ENCODE measurements around the gene ITCH. TPM values are rescaled to one million over a fixed set of nuclear protein-coding genes. Genes with fewer than 3 reads are reported as not detected.

Gene ITCH
- total RNA-seq, 4 donors from 2014 or later = 35.2 to 82.8 (median 65.3) TPM

DNA sequence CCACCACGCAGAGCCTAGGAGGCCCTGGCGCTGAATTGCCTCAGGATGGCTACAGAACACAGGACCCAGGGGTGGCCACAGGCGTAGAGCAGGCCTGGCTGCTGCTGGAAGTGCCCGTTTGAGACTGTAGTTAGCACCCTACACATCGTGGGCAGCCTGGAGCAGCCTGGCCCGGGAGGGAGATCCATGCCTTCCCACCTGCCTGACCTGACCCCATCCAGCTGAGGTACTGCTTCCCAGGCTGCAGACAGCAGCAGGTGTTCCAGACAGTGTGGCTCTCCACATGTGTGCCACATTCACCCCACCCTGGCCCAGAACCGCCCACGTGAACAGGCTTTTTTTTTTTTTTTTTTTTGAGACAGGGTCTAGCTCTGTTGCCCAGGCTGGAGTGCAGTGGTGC, 174.6 kb downstream of the ITCH start:
- no peak overlapping the region for H3K27ac ChIP-seq
- intact Hi-C loops (cut with DNase I; ENCODE audit: low total_unique reads) = no loop called here
- peaks cover 0 to 62% (median 18%) of the 10 kb centered on the region in 4 donors for H3K36me3 ChIP-seq
- no peak overlapping the region for H3K4me3 ChIP-seq
- in situ Hi-C loops (cut with MboI; ENCODE audit: low pct_ligation_motif_present in 1 of 4, low pct_unique_long_range_greater_than_20kb in 1 of 4, low sequenced_read_pairs in 3 of 4) = no loop called here
- WGBS, 2 donors (ENCODE audit: low coverage in 1 of 2) = 81 to 100% methylated on average over 1 to 8 of the region's 8 CpGs
- H3K27me3 ChIP-seq = no peaks in the 10 kb centered on the region
- DNase-seq = no peak
- TF ChIP-seq CTCF (IDR thresholded peaks at IDR 0.05) (no peak), POLR2A (IDR thresholded peaks at IDR 0.05) (no peak), EP300 (IDR thresholded peaks at IDR 0.05; ENCODE audit: low read depth) (no peak), POLR2AphosphoS5 (IDR thresholded peaks at IDR 0.05) (no peak)
- no peaks in the 10 kb centered on the region for H3K9me3 ChIP-seq
- no peaks in the 10 kb centered on the region for H3K4me1 ChIP-seq

DNA sequence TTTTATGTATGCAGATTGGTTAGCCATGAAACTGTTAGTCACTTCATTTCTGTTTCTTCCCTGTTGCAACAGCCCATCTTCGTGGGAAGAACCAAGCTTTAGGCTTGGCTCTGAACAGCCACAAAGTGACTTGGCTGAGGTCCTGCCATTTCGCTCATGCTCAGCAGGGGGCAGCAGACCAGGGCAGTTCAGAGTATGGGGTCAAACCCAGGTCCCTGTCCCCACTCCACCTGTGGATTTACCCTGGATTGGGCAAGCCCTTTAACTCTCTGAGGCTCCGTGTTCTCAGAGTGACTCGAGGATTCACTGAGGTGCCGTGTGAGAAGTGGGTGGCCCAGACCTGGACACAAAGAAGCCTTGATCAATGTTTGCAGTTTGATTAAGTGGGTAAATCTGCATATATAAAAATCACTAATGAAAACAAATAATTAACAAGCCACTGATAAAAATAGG, 175.6 kb downstream of the ITCH start:
- Histone ChIP-seq H3K27me3 (no peaks in the 10 kb centered on the region), H3K36me3 (peaks cover 0 to 59% (median 15%) of the 10 kb centered on the region in 4 donors), H3K4me1 (peaks cover 0 to 10% (median 2%) of the 10 kb centered on the region in 4 donors), H3K27ac (no peak overlapping the region), H3K9me3 (no peaks in the 10 kb centered on the region), H3K4me3 (no peak overlapping the region)
- peak; percentile 55 for DNase-seq
- in situ Hi-C loops (cut with MboI; ENCODE audit: low pct_ligation_motif_present in 1 of 4, low pct_unique_long_range_greater_than_20kb in 1 of 4, low sequenced_read_pairs in 3 of 4) (no loop called here), intact Hi-C loops (cut with DNase I; ENCODE audit: low total_unique reads) (no loop called here)
- WGBS, 2 donors (ENCODE audit: low coverage in 1 of 2) = 38 to 47% methylated on average over 3 to 5 of the region's 5 CpGs
- TF ChIP-seq CTCF (IDR thresholded peaks at IDR 0.05) = peak; percentile 71 to 80 (median 76)
- TF ChIP-seq POLR2A (IDR thresholded peaks at IDR 0.05) = no peak
- TF ChIP-seq EP300 (IDR thresholded peaks at IDR 0.05; ENCODE audit: low read depth) = no peak

DNA sequence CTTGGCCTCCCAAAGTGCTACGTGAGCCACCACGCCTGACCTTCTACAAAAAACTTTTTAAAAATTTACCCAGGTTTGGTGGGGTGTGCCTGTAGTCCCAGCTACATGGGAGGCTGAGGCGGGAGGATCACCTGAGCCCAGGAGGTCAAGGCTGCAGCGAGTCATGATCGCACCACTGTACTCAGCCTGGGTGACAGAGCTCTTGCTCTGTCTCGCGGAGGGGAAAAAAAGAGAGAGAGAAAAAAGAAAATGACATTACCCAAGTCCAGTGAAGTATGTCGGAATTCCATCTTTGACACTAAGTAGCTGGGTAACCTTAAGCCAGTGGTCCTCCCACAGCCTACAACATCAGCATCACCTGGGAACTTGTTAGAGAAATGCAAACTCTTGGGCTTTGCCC, 176.7 kb downstream of the ITCH start:
- no peak for DNase-seq
- H3K9me3 ChIP-seq = no peaks in the 10 kb centered on the region

DNA sequence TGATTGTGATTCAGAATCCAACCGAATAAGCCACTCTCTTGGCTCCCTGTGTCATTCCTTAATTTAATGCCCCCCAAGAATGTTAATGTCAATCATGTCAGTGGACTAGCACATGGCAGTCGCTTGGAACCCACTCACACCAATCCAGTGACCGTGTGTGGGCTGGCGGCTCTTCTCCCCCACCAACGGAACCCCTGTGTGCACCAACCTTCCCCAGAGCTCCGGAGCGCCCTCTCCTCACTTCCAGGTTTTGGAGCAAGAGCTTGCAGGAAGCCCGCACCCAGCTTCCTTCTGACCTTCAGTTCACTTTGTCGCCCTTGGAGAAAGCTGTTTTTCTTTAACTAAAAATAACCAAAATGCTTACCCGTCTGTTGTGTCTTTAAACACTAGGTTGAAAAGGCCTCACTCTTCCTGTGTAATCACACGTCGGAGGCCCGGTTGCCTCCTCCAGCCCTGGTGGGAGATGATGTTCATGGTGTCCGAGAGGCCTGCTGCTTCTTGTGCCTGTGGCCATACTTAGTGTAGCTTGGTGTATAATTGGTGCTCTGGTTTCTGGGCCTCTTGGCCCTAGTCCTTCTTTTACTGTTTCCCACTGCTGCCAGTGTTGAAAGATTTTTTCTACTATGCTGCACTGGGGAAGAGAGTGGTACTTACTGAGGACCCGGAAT, 177.7 kb downstream of the ITCH start:
- no peaks in the 10 kb centered on the region for H3K27me3 ChIP-seq
- in situ Hi-C loops (cut with MboI; ENCODE audit: low pct_ligation_motif_present in 1 of 4, low pct_unique_long_range_greater_than_20kb in 1 of 4, low sequenced_read_pairs in 3 of 4) = no loop called here
- no peak for DNase-seq
- no peaks in the 10 kb centered on the region for H3K9me3 ChIP-seq
- peaks cover 0 to 42% (median 9%) of the 10 kb centered on the region in 4 donors for H3K36me3 ChIP-seq
- WGBS, 2 donors (ENCODE audit: low coverage in 1 of 2) = 87 to 89% methylated on average over 5 to 15 of the region's 15 CpGs
- H3K27ac ChIP-seq = no peak overlapping the region
- H3K4me1 ChIP-seq = peaks cover 0 to 20% (median 10%) of the 10 kb centered on the region in 4 donors
- intact Hi-C loops (cut with DNase I; ENCODE audit: low total_unique reads) = no loop called here
- TF ChIP-seq POLR2A (IDR thresholded peaks at IDR 0.05) (no peak), CTCF (IDR thresholded peaks at IDR 0.05) (no peak)
- no peak overlapping the region for H3K4me3 ChIP-seq

More for the DNA sequence above, 176.7 kb downstream of the ITCH start:
- H3K27ac ChIP-seq = no peak overlapping the region
- H3K27me3 ChIP-seq = no peaks in the 10 kb centered on the region
- H3K4me3 ChIP-seq = no peak overlapping the region
- 96 to 97% methylated on average over 6 to 8 of the region's 8 CpGs for WGBS, 2 donors (ENCODE audit: low coverage in 1 of 2)
- TF ChIP-seq POLR2AphosphoS5 (IDR thresholded peaks at IDR 0.05) = no peak
- no peak for TF ChIP-seq CTCF (IDR thresholded peaks at IDR 0.05)
- TF ChIP-seq POLR2A (IDR thresholded peaks at IDR 0.05) = no peak
- TF ChIP-seq EP300 (IDR thresholded peaks at IDR 0.05; ENCODE audit: low read depth) = no peak
- H3K36me3 ChIP-seq = peaks cover 0 to 52% (median 11%) of the 10 kb centered on the region in 4 donors
- in situ Hi-C loops (cut with MboI; ENCODE audit: low pct_ligation_motif_present in 1 of 4, low pct_unique_long_range_greater_than_20kb in 1 of 4, low sequenced_read_pairs in 3 of 4) (no loop called here), intact Hi-C loops (cut with DNase I; ENCODE audit: low total_unique reads) (no loop called here)
- H3K4me1 ChIP-seq = peaks cover 0 to 20% (median 10%) of the 10 kb centered on the region in 4 donors

Measured in transverse colon (tissue), 4 donors.